H1 (cell line): ENCODE results near the gene RNF166. TPM values are rescaled to one million over a fixed set of nuclear protein-coding genes. Genes with fewer than 3 reads are reported as not detected.

Source experiments
- EGR1 ChIP-seq: IDR thresholded peaks from 2 replicates; pipeline ENCODE4 v1.6.1; 2011; ENCODE audit warnings: low read depth, low read length, borderline replicate concordance
- NRF1 ChIP-seq: IDR thresholded peaks from 2 replicates; pipeline ENCODE4 v1.6.1; 2011; ENCODE audit warnings: mild to moderate bottlenecking, low read depth, low read length, improper control_type of control experiment
- POLR2A ChIP-seq, 2 experiments: IDR thresholded peaks; 1 replicate in 1 of 2; 2 replicates in 1 of 2; pipeline ENCODE4 v1.6.1; 2011; ENCODE audit warnings: low read depth in 2 of 2, low read length in 2 of 2, mild to moderate bottlenecking in 2 of 2; ENCODE audit errors: control extremely low read depth in 1 of 2
- POU5F1 ChIP-seq: IDR thresholded peaks from 2 replicates; pipeline ENCODE4 v1.6.1; 2011; ENCODE audit warnings: low read depth, mild to moderate bottlenecking, low read length, moderate library complexity
- SIN3A ChIP-seq, 2 experiments: IDR thresholded peaks in 1 of 2; conservative IDR thresholded peaks in 1 of 2; 2 replicates each; pipeline ENCODE4 v1.6.1; 2011 to 2012; ENCODE audit warnings: low read length in 2 of 2, improper control_type of control experiment in 1 of 2, low read depth in 1 of 2, mild to moderate bottlenecking in 1 of 2
- SP2 ChIP-seq: IDR thresholded peaks from 2 replicates; pipeline ENCODE4 v1.6.1; 2012; ENCODE audit warnings: mild to moderate bottlenecking, low read length, inconsistent platforms
- polyA plus RNA-seq, 7 experiments: library from polyadenylated mRNA; depleted of rRNA in 3 of 7; stranded (reverse) in 5 of 7; unstranded in 2 of 7; fragments of >200 nt in 5 of 7; fragments of 200-250 nt in 2 of 7; gene quantifications; 1 replicate in 5 of 7; 2 replicates in 1 of 7; 4 replicates in 1 of 7; pipeline versions ENCODE4 v1.2.1 to v1.2.3, GENCODE V29; 2011 to 2013; ENCODE audit warnings: missing spikeins in 2 of 7, mixed read lengths in 2 of 7
- total RNA-seq: library from RNA; stranded (reverse); fragmentation: NEBNext Ultra II Directional; extraction: Animal tissue kit (Norgen Biotek cat#: 25700); gene quantifications from 2 replicates; pipeline ENCODE4 v1.2.1, GENCODE V29; 2021

RNF166 gene
- total and polyA plus RNA-seq, 2 of the 8 experiments (the other 6 are each of a cell fraction or from before 2014, with no cell fraction given) = 29.8 to 31.2 TPM

GRCh38 chr16:88673716-88674379 is 32.4 kb downstream of the RNF166 start (continued):
- TF ChIP-seq SIN3A (conservative IDR thresholded peaks at IDR 0.05 in 1 of 2, IDR thresholded peaks at IDR 0.05 in 1 of 2; ENCODE audit: low read depth in 1 of 2, low read length in 2 of 2) (no peak), POLR2A (IDR thresholded peaks at IDR 0.05; ENCODE audit: control extremely low read depth in 1 of 2, low read depth in 2 of 2, low read length in 2 of 2) (no peak), NRF1 (no peak), EGR1 (no peak), SP2 (no peak), POU5F1 (no peak)
